ENCODE results near the gene COPZ2.

GRCh38 chr17:48047113-48047740 is 9.6 kb upstream of the COPZ2 start:
- TF ChIP-seq CTCF (conservative IDR thresholded peaks at IDR 0.05; ENCODE audit: low read depth, low read length), result no peak
- TF ChIP-seq EZH2 (IDR thresholded peaks at IDR 0.05; ENCODE audit: low read length, unreplicated experiment), result no peak
